Measurements from ENCODE around the gene HSD17B1.
"Not testable (repeated sequence)": the region's sequence is repeated elsewhere in the genome, so short reads cannot be mapped to it uniquely, and the experiment has no call there.

The HSD17B1 gene

DNA sequence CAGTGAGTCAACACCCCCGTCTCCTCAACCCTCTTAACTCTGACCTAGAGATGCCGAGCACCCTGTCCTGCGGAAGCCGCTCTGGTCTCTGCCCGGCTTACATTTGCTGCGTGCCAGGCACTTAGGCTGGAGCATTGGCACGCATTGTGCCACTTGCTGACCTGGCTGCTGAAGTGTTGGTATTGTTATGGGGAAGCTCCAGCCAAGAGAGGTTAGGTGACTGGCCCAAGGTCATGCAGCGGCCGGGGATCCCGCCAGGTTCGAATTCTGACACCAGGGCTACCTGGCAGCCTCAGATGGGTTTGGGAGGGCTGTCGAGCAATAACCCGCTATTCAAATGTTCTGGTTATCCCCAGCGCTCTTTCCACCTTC is 5.0 kb upstream of the HSD17B1 start:
- no peak for DNase-seq (ENCODE audit: low read depth in 2 of 2)

DNA sequence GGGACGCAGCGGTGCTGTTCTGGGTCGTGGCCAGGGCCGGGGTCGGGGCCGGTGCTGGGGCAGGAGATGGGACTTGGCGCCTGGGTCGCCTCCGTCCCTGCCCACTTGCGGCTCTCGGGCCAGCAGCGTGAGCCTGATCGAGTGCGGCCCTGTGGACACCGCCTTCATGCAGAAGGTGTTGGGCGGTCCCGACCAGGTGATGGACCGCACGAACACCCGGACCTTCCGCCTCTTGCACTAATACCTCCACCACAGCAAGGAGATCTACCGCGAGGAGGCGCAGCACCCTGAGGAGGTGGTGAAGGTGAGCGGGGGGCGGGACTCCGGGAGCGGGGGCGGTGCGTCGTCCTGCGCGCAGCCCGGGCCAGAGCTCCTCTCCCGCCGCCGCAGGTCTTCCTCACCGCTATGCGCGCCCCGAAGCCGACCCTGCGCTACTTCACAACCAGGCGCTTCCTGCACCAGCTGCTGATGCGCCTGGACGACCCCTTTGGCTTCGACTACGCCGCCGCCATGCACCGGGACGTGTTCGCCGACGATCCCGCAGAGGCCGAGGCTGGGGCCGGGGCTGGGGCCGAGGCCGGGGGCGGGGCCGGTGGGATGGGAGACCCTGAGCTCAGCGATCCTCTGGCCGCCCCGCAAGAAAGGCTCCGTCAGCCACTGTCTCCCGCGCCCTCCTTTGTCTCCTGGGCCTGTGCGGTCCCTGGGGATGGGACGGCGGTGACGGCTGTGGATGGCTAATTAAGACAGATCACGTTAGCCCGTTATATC is 4.5 kb upstream of the HSD17B1 start:
- peak; percentile 54 to 63 for DNase-seq (ENCODE audit: low read depth in 2 of 2)

DNA sequence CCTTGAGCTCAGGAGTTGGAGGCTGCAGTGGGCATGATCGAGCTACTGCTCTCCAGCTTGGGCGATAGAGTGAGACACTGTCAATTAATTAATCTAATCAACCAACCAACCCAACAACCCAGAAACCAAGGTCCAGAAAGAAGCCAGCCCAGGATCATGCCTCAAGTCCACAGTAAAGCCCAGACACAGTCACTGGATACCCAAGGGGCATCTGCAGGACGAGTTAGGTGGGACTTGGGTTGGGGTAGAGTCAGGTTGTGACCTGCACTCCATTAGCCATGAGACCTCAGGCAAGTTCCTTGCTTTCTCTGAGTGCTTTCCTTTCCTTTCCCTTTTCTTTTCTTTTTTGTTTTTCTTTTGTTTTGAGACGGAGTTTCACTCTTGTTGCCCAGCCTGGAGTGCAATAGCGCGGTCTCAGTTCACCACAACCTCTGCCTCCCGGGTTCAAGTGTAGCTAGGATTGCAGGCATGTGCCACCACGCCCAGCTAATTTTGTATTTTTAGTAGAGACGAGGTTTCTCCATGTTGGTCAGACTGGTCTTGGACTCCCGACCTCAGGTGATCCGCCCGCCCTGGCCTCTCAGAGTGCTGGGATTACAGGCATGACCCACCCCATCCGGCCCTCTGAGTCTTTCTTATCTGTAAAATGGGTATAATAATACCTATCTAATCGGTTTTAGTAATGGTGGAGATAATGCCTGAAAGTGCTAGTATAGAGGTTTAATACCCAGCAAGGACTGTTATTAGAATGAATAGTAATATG is 3.5 kb upstream of the HSD17B1 start:
- DNase-seq (ENCODE audit: low read depth in 2 of 2): no peak

DNA sequence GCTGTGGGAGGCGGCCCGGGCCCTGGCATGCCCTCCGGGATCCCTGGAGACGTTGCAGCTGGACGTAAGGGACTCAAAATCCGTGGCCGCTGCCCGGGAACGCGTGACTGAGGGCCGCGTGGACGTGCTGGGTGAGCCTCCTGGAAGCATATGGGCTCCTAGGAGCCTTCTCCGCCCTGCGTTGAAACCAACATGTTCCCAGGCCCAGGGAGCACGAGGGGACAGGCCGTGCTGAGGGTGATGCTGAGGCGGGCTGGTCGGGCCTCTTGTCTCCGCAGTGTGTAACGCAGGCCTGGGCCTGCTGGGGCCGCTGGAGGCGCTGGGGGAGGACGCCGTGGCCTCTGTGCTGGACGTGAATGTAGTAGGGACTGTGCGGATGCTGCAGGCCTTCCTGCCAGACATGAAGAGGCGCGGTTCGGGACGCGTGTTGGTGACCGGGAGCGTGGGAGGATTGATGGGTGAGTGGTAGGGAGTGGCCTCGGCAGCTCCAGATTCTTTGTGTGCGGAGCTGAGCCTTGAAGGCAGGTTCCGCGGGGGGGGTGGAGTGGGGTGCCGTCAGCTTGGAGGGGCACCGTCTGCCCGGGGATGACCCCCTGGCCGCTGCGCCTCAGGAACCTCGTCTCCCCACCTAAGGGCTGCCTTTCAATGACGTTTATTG is 567 bp downstream of the HSD17B1 start:
- DNase-seq (ENCODE audit: low read depth in 2 of 2): no peak

DNA sequence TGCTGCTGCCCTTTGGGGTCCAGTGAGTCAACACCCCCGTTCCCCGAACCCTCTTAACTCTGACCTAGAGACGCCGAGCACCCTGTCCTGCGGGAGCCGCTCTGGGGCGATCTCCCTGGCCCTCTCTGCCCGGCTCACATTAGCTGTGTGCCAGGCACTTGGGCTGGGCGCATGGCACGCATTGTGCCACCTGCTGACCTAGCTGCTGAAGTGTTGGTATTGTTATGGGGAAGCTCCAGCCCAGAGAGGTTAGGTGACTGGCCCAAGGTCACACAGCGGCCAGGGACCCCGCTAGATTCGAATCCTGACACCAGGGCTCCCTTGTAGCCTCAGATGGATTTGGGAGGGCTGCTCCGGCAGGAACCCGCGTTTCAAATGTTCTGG is 1.1 kb downstream of the HSD17B1 start:
- no peak for DNase-seq (ENCODE audit: low read depth in 2 of 2)

DNA sequence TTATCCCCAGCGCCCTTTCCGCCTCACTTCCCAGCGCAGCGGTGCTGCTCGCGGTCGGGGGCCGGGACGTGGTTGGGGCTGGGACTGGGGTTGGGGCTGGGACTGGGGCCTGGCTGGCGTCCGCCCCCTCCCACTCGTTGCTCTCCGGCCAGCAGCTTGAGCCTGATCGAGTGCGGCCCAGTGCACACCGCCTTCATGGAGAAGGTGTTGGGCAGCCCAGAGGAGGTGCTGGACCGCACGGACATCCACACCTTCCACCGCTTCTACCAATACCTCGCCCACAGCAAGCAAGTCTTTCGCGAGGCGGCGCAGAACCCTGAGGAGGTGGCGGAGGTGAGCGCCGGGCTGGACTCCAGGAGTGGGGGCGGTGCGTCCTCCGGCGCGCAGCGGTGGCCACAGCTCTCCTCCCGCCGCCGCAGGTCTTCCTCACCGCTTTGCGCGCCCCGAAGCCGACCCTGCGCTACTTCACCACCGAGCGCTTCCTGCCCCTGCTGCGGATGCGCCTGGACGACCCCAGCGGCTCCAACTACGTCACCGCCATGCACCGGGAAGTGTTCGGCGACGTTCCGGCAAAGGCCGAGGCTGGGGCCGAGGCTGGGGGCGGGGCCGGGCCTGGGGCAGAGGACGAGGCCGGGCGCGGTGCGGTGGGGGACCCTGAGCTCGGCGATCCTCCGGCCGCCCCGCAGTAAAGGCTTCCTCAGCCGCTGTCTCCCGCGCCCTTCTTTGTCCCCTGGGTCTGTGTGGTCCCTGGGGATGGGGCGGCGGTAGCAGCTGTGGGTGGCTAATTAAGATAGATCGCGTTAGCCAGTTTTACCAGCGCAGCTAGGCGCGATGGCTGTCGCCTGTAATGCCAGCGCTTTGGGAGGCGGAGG is 1.8 kb downstream of the HSD17B1 start:
- DNase-seq (ENCODE audit: low read depth in 2 of 2): peak in 1 of 2 donors; percentile 47

DNA sequence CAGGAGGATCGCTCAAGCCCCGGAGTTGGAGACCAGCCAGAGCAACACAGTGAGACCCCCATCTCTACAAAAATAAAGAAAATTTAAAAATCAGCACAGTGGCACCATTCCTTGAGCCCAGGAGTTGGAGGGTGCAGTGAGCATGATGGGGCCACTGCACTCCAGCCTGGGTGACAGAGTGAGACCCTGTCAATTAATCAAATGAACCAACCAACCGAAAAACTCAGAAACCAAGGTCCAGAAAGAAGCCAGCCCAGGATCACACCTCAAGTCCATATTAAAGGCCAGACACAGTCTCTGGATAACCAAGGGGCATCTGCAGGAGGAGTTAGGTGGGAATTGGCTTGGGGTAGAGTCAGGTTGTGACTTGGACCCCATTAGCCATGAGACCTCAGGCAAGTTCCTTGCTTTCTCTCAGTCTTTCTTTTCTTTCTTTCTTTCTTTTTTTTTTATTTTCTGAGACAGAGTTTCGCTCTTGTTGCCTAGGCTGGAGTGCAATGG is 2.4 kb downstream of the HSD17B1 start:
- DNase-seq (ENCODE audit: low read depth in 2 of 2): no peak

DNA sequence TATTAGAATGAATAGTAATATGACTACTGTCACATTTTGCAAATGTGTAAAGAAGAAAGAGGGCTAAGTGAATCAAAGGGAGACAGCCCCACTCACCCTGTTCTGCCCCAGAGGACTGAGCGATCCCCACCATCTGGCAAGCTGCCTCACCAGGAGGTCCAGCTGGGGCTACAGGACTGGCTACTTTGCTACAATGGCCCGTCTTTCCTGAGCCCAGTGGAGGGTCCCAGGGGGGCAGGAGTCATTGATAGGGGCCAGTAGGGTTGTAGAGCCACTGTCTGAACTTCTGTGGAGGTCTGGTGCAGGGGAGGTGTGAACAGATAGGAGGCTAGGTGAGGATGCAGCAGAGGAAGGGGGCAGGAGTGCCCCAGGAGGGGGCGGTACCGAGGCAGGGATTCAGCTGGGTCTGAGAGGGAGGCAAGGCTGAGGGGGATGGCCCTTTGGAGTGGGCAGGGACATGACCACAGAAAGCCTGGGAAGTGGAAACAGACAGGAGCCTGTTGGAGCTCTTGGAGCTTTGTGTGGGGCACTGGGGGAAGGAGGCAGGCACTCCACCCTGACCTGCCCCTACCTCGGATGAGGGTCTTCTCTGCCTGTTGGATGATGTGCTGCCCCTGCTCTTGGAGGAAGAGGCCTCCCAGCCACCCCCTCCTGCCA is 3.4 kb downstream of the HSD17B1 start:
- not testable (repeated sequence) for DNase-seq (ENCODE audit: low read depth in 2 of 2)

DNA sequence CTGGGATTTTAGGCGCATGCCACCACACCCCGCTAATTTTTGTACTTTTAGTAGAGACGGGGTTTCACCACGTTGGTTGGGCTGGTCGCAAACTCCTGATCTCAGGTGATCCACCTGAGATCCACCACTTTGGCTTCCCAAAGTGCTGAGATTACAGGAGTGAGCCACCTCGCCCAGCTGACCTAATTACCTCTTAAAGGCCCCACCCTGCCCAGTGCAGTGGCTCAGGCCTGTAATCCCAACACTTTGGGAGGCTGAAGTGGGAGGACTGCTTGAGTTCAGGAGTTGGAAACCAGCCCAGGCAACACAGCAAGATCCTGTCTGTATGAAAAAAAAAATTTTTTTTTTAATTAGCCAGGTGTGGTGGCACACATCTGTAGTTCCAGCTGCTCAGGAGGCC is 6.4 kb downstream of the HSD17B1 start:
- DNase-seq (ENCODE audit: low read depth in 2 of 2): no peak

DNA sequence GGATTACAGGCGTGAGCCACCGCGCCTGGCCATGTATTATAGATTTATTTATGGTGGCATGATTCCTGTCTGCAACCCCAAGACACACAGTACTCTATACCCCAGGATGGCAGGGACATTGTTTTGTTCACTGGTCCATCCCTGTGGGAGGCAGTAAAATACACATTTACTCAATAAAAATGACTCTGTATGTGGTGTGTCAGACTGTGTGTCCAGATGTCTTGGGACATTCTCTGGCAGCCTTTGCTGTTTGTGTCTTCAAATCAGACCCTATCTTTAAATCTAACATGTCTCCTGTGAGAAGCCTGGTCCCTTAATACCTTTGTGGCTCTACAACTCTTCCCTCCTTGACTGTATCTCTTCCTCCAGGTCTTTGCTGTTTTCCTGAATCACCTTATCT is 7.5 kb downstream of the HSD17B1 start:
- DNase-seq (ENCODE audit: low read depth in 2 of 2): no peak

DNA sequence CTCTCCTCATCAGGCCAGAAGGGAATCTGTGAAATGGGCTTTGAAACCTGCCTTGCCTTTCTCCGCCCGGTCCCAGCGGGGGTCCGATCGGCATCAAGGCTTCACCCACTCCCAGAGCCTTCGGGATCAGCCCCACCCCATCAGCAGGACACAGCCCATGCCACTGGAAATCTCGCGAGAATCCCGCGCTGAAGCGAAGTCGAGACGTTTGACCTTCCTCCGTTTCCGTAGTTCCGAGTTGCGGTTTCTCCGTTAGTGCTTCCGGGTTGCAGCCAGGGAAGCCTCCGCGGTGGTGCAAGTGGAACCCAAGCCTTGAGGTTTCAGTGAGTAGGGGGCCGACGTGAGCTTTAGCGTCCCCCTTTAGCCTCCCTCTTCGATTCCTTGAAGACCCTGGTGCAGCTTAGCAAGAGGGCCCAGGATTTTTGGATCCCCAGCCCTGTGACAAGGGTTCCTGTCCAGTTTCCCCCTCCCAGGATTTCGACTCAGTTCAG is 9.2 kb downstream of the HSD17B1 start, which contains the start of gene COASY:
COASY (plus strand) TSS at position 252 of the 491 bp plus-strand sequence. CDS start 475 bp downstream, outside the sequence.
- peak; percentile 85 to 88 for DNase-seq (ENCODE audit: low read depth in 2 of 2)

DNA sequence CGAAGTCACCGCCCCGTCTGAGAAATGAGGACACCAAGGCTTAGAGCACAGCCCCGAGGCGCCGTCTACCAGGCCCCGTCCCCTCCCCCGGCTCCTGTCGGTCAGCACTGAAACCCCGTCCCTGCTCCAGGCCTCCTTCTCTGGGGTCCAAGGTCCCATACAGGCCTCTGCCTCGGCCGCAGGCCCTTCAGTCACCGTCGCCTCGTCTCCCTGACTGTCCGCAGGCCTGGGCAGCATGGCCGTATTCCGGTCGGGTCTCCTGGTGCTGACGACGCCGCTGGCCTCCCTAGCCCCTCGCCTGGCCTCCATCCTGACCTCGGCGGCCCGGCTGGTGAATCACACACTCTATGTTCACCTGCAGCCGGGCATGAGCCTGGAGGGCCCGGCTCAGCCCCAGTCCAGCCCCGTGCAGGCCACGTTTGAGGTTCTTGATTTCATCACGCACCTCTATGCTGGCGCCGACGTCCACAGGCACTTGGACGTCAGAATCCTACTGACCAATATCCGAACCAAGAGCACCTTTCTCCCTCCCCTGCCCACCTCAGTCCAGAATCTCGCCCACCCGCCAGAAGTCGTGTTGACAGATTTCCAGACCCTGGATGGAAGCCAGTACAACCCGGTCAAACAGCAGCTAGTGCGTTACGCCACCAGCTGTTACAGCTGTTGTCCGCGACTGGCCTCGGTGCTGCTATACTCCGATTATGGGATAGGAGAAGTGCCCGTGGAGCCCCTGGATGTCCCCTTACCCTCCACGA is 9.8 kb downstream of the HSD17B1 start:
- no peak for DNase-seq (ENCODE audit: low read depth in 2 of 2)

DNA sequence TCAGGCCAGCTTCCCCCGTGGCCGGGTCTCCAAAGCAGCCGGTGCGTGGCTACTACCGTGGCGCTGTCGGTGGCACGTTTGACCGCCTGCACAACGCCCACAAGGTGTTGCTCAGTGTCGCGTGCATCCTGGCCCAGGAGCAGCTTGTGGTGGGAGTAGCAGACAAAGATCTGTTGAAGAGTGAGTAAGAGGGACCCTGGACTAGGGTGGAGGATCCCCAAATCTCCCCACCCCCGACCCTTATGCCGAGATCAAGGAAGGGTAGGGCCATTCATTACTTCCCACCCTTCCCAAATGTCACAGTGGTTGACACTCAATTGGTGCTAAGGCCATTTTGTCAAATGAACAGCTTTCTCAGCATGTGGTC is 10.4 kb downstream of the HSD17B1 start:
- DNase-seq (ENCODE audit: low read depth in 2 of 2): no peak

DNA sequence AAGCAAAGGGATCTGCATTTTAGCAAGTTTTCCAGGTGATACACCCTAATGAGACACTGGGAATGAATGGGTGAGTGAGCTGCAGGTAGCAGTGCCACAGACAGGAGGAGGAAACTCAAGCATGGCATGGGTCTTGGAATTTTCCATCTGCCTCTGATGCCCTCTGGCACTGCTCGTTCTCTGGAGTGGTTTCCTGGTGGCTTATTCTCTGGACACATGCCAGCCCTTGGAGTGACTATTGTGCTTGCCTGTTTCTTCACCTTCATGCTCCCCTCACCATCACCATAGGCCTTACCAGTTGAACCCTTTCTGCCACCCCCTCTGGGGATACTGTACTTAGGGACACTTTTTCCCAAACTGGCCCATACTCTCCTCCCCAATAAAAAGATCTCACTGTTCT is 10.8 kb downstream of the HSD17B1 start:
- DNase-seq (ENCODE audit: low read depth in 2 of 2): no peak

DNA sequence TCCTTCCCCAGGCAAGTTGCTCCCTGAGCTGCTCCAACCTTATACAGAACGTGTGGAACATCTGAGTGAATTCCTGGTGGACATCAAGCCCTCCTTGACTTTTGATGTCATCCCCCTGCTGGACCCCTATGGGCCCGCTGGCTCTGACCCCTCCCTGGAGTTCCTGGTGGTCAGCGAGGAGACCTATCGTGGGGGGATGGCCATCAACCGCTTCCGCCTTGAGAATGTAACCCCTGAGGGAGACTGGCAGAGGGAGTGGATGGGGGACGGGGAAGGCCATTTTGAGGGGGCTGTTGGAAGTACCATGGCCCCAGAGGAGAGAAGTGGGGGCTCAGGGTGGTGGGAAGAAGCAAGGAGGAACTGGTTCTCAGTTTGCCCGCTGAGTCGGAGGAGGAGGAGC is 11.2 kb downstream of the HSD17B1 start:
- DNase-seq (ENCODE audit: low read depth in 2 of 2): no peak

DNA sequence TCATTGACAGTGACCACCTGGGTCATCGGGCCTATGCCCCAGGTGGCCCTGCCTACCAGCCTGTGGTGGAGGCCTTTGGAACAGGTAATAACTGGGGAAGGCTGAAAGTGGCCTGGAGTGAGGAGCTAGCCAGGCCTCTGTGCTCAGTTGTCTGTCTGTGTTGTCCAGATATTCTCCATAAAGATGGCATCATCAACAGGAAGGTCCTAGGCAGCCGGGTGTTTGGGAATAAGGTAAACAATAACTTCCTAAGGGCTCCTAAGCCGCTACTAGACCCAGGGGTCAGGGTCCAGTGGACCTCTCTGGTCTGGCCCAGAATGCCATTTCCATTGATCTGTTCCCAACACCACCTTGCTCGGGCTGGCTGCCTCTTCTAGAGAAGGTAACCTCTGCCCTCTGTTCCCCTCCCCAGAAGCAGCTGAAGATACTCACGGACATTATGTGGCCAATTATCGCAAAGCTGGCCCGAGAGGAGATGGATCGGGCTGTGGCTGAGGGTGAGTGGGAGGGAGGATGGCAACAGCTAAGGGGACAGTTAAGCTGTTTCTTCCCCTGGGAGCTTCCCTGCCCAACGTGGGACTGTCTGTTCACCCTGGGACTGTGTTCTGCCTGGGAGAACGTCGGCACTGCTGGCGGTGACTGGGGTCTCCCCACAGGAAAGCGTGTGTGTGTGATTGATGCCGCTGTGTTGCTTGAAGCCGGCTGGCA is 12.2 kb downstream of the HSD17B1 start:
- DNase-seq (ENCODE audit: low read depth in 2 of 2): no peak

DNA sequence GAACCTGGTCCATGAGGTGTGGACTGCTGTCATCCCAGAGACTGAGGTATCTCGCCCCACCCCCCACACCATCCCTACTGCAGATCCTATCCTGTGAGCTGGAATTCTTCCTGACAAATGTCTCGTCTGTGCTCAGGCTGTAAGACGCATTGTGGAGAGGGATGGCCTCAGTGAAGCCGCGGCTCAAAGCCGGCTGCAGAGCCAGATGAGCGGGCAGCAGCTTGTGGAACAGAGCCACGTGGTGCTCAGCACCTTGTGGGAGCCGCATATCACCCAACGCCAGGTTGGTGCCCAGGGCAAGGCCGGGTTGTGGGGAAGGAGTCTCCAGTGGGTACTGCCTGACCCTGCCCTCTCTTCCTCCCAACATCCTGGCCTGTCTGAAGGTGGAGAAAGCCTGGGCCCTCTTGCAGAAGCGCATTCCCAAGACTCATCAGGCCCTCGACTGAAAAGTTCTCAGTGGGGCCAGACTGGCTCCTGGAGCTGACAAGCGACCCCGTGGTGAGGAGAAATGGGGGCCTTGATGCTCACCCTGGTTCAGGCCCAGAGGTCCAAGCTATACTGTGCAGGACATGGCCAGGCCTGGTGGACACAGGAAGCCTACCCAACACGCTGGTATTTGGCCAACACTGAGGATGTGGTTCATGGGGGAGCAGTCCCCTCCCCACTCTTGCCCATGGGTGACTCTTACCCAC is 12.9 kb downstream of the HSD17B1 start:
- no peak for DNase-seq (ENCODE audit: low read depth in 2 of 2)

DNA sequence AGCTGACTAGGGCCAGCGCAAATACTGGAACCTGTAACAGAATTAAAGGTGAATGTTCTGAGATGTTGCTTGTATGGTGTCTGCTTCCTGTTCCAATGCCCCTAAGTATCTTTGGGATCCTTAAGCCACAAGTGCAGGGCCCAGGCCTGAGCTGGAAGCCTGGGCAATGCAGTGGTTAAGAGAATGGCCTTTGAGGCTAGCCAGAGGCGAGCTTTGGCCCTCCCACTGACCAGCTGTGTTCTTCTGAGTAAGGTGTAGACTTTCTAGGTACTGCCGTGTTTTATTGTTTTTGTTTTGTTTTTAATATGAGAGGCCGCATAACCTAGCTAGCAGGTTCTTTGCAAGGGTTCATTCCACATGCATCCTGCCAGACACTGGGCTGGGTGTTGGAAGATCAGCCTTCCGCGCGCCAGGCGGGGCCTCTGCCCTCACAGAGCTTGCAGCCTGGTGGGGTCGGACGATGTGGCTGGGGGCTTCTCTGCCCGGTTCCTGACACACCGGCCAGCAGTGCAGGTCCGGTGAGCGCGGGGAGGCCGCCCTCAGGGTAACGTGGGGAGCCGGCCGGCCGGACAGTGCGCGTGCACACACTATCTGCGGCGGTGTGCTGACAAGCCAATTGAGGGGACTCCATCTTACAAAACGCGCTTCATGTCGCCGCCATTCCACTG is 13.6 kb downstream of the HSD17B1 start:
- no peak for DNase-seq (ENCODE audit: low read depth in 2 of 2)
